ENCODE data around the gene MMP25. TPM values are rescaled to one million over a fixed set of nuclear protein-coding genes. Genes with fewer than 3 reads are reported as not detected.
"Not testable (repeated sequence)": the region's sequence is repeated elsewhere in the genome, so short reads cannot be mapped to it uniquely, and the experiment has no call there.

Gene MMP25
- total and polyA plus RNA-seq, 9 of the 15 experiments (the other 6 are each of a cell fraction or from before 2014, with no cell fraction given): 0.03 to 0.04 TPM; not detected in 7

- no peaks in the 10 kb centered on the region for H4K20me1 ChIP-seq (replicated peaks; ENCODE audit: control insufficient read depth, insufficient read depth, low read length)
- 14% methylated on average over 10 of the region's 10 CpGs for WGBS (ENCODE audit: insufficient coverage, low coverage, missing lambda C conversion rate)
- H3K4me1 ChIP-seq (replicated peaks in 1 of 2; ENCODE audit: control insufficient read depth in 2 of 2, insufficient read depth in 2 of 2, low read length in 2 of 2): peaks cover 6 to 15% of the 10 kb centered on the region in 2 experiments; a peak in 4 of 5 replicates
- CTCF ChIA-PET (ENCODE audit: low intra/inter-chr PET ratio): no interaction called here
- H3K4me2 ChIP-seq (ENCODE audit: insufficient read depth, low read length): no peak overlapping the region
- H3K9me3 ChIP-seq (replicated peaks; ENCODE audit: control insufficient read depth, insufficient read depth, low read depth, low read length): no peaks in the 10 kb centered on the region
- H3K27ac ChIP-seq (ENCODE audit: extremely low read depth, low read depth, low read length): no peak overlapping the region
- 0 out of 3 replicates have a peak, but pooled peaks have one; percentile 19 for ATAC-seq
- H3K4me3 ChIP-seq: no peak overlapping the region
- H3K9me1 ChIP-seq (ENCODE audit: control insufficient read depth, insufficient read depth, low read length): no peaks in the 10 kb centered on the region
- FAIRE-seq: no peak
- no peak overlapping the region for H3K9ac ChIP-seq (ENCODE audit: insufficient read depth in 1 of 2, low read depth in 2 of 2, low read length in 2 of 2)
- no peak overlapping the region for H2AFZ ChIP-seq (ENCODE audit: low read depth, low read length)
- POLR2A ChIA-PET: interaction anchor here (1.1 to 1.3 kb wide), 2 partner anchors 12 to 55 kb away, joined by 4 to 5 read pairs; partner anchors contain the start of gene TNFRSF12A
- no TSS peak for BruUV-seq (replicated peaks)
- intact Hi-C loops (cut with micrococcal nuclease) (no loop called here), in situ Hi-C loops (cut with MboI) (no loop called here)
- peaks cover 9 to 18% of the 10 kb centered on the region in 2 experiments for H3K27me3 ChIP-seq (ENCODE audit: control insufficient read depth in 2 of 2, insufficient read depth in 2 of 2, low read length in 2 of 2)
- no peaks in the 10 kb centered on the region for H3K79me2 ChIP-seq (ENCODE audit: control insufficient read depth, insufficient read depth, low read length)
- no peak for TF ChIP-seq E2F3 (CRISPR knock-in tag; IDR thresholded peaks at IDR 0.05)
- no peak for TF ChIP-seq SUPT5H (IDR thresholded peaks at IDR 0.05)
- no peak for TF ChIP-seq KAT7 (CRISPR knock-in tag; IDR thresholded peaks at IDR 0.05; ENCODE audit: borderline replicate concordance)
- no peak for TF ChIP-seq TAF9B (IDR thresholded peaks at IDR 0.05; ENCODE audit: partially characterized antibody)
- TF ChIP-seq NELFE (IDR thresholded peaks at IDR 0.05; ENCODE audit: insufficient read depth, insufficient read length): no peak
- no peak for TF ChIP-seq XRCC3 (IDR thresholded peaks at IDR 0.05)
- DNase-seq (ENCODE audit: extremely low read depth in 1 of 4, low spot score in 3 of 4): peak in 1 of 4 experiments; percentile 4
- H3K36me3 ChIP-seq (ENCODE audit: control insufficient read depth, insufficient read depth, low read length): no peaks in the 10 kb centered on the region
These were observed 29.2 kb downstream of the MMP25 start for GRCh38 chr16:3075523-3075915.

- H3K9ac ChIP-seq (ENCODE audit: insufficient read depth in 1 of 2, low read depth in 2 of 2, low read length in 2 of 2); H4K20me1 ChIP-seq (replicated peaks; ENCODE audit: control insufficient read depth, insufficient read depth, low read length); intact Hi-C loops (cut with micrococcal nuclease); BruUV-seq (replicated peaks); H3K79me2 ChIP-seq (ENCODE audit: control insufficient read depth, insufficient read depth, low read length); in situ Hi-C loops (cut with MboI); H2AFZ ChIP-seq (ENCODE audit: low read depth, low read length); H3K9me3 ChIP-seq (replicated peaks; ENCODE audit: control insufficient read depth, insufficient read depth, low read depth, low read length); H3K27ac ChIP-seq (ENCODE audit: extremely low read depth, low read depth, low read length); H3K4me2 ChIP-seq (ENCODE audit: insufficient read depth, low read length); H3K4me3 ChIP-seq; H3K9me1 ChIP-seq (ENCODE audit: control insufficient read depth, insufficient read depth, low read length); FAIRE-seq; DNase-seq (ENCODE audit: extremely low read depth in 1 of 4, low spot score in 3 of 4); H3K36me3 ChIP-seq (ENCODE audit: control insufficient read depth, insufficient read depth, low read length); ATAC-seq; CTCF ChIA-PET (ENCODE audit: low intra/inter-chr PET ratio): not testable (repeated sequence)
- 45% methylated on average over 6 of the region's 6 CpGs for WGBS (ENCODE audit: insufficient coverage, low coverage, missing lambda C conversion rate)
- peaks cover 6 to 11% of the 10 kb centered on the region in 2 experiments; a peak in 4 of 5 replicates for H3K4me1 ChIP-seq (replicated peaks in 1 of 2; ENCODE audit: control insufficient read depth in 2 of 2, insufficient read depth in 2 of 2, low read length in 2 of 2)
- peaks cover 9 to 18% of the 10 kb centered on the region in 2 experiments for H3K27me3 ChIP-seq (ENCODE audit: control insufficient read depth in 2 of 2, insufficient read depth in 2 of 2, low read length in 2 of 2)
- POLR2A ChIA-PET: interaction anchor here (0.8 to 1.3 kb wide), 2 partner anchors 12 to 16 kb away, joined by 3 to 5 read pairs; no protein-coding TSS in a partner anchor
These were observed 29.6 kb downstream of the MMP25 start for GRCh38 chr16:3075946-3076345.

Data from K562 (cell line).